HG02759 (cell line): Measurements from ENCODE around the gene PSMG3.
"Not testable (repeated sequence)": the region's sequence is repeated elsewhere in the genome, so short reads cannot be mapped to it uniquely, and the experiment has no call there.

ENCODE experiments used
- ATAC-seq: cut with Tn5 transposase; IDR thresholded peaks from one replicate; pipeline ENCODE4 v1.9.1; 2021; ENCODE audit warnings: mild to moderate bottlenecking, moderate library complexity; ENCODE audit not compliant: unreplicated experiment

Gene PSMG3

DNA sequence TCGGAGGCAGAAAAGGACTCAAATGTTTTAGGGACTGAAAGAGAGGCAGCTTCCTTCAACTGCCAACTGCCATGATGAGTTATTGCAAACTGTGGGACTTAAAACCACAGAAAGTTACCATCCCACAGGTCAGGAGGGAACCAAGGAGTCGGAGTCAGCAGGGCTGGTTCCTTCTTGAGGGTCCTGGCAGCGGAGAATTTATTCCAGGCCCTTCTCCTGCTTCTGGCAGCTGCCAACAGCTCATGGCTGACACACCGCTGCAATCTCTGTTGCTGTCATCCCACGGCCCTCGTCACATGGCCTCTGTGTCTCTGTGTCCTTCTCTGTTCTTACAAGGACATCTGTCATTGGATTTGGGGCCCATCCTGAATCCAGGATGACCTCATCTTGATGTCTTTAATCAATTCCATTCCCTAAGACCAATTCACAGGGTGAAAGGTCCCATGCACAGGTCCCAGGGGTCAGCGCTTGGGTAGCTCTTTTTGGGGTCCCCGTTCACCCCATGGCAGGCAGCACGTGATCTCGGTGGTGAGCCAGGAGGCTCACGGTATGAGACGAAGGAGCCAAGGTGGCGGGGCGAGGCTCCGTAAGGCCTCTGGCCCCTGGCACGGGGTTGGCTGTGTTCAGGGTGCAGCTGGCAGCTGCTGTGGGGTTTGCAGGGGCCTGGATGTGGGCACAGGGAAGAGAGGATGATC is 27.4 kb upstream of the PSMG3 start:
- no peak for ATAC-seq

- ATAC-seq, result no peak
These were observed 26.6 kb upstream of the PSMG3 start for GRCh38 chr7:1596181-1597043.

GRCh38 chr7:1595636-1596035 is 25.8 kb upstream of the PSMG3 start:
- no peak for ATAC-seq

- ATAC-seq, result no peak
These were observed 25.2 kb upstream of the PSMG3 start for GRCh38 chr7:1595027-1595426.

- no peak for ATAC-seq
These were observed 24.1 kb upstream of the PSMG3 start for GRCh38 chr7:1593904-1594421.

DNA sequence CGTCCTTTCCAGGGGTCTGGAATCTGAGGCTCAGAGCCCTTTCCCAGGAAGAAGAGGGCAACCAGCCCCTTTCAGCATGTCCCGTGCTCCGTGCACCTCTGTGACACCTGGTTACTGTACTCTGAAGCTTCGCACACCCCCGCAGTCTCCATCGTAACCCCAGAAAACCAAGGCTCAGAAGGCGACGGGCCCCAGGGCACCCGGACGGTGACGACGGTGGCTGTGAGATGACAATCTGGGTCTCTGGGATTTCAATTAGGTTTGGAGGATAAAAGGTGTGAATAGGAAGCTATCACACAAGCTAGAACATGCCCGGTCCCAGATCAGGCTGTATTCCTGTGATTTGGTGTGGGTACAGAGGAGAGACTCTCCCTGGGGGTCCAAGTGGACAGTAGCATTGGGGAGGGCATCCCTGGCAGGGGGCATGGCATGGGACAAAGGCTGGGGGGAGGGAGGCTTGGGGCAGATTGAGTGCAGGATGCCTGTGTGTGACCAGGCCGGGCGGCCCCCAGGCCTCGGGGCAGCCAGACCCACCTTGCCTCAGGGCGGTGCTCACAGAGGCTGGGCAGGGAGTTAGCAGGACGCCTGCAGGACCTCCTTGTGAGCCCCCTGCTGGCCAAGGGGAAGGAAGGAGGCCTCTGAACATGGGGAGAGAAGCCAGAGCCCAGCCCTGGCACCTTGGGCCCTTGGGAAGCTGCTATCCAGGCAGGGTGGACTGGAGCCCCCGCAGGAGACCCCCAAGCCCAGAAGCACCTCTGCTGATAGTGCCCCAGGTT is 23.4 kb upstream of the PSMG3 start:
- no peak for ATAC-seq

- no peak for ATAC-seq
These were observed 22.6 kb upstream of the PSMG3 start for GRCh38 chr7:1592299-1592871.

DNA sequence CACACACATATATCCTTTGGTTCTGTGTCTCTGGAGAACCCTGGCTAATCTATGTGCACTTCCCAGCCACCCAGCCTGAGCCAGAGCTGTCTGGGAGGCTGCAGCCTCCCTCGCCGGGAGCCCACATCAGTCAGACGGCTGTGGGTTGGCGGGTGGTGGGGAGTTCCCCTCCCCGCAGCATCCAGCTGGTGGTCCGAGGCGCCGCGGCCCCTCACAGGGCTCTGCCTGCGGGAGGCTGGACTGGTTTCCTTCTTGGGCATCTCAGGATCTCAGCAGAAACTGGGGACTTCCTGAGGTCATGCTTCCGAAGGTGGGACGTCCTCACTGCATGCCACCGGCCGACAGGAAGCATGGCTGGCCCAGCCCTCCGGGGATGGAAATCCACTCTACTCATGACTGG is 22.0 kb upstream of the PSMG3 start:
- no peak for ATAC-seq

- ATAC-seq, result no peak
These were observed 21.6 kb upstream of the PSMG3 start for GRCh38 chr7:1591396-1591795.

- ATAC-seq, result no peak
These were observed 21.1 kb upstream of the PSMG3 start for GRCh38 chr7:1590887-1591286.

GRCh38 chr7:1590476-1590875 is 20.6 kb upstream of the PSMG3 start:
- no peak for ATAC-seq

GRCh38 chr7:1588978-1589377 is 19.1 kb upstream of the PSMG3 start:
- ATAC-seq, result no peak

GRCh38 chr7:1587738-1588137 is 17.9 kb upstream of the PSMG3 start:
- ATAC-seq, result no peak

- ATAC-seq, result no peak
These were observed 17.2 kb upstream of the PSMG3 start for GRCh38 chr7:1586827-1587705.

- no peak for ATAC-seq
These were observed 16.4 kb upstream of the PSMG3 start for GRCh38 chr7:1586126-1586826.

DNA sequence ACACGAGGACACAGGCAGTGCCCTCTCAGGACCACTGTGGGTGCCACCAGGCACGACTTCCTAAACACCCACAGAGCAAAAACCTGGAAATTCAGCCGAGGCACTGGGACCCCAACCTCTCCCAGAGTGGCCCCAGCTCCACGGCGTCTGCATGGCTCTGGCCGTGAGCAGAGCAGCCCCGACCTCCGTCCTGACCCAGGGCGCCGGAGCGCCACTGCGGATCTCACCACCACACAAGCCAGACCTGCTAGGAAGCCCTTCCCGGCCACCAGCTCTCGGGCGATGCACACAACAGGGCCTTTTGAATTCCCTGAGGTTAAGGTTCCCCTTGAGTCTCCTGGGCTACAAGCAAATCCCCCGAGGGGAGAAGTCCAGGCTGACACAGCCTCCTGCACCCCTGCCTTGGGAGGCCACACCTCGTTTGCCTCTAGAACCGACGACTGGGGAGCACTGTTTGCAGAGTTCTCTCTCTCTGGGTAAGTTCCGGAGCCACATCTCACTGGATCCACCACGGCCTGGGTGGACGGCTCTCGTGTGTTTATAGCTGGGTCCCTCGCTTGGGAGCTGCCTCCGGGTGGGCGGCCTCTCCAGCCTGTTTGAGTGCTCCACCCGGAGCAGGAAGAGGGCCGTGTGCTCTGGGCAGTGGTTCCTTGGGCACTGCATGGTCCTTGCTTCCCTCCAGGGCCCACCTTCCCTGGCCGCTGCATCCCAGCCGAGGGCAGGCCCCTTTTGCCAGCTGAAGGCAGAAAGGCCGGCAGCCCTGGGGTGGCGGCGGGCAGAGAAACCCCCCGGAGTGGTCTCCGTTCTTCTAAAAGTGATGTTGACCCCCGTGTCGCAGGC is 15.5 kb upstream of the PSMG3 start:
- ATAC-seq, result no peak

DNA sequence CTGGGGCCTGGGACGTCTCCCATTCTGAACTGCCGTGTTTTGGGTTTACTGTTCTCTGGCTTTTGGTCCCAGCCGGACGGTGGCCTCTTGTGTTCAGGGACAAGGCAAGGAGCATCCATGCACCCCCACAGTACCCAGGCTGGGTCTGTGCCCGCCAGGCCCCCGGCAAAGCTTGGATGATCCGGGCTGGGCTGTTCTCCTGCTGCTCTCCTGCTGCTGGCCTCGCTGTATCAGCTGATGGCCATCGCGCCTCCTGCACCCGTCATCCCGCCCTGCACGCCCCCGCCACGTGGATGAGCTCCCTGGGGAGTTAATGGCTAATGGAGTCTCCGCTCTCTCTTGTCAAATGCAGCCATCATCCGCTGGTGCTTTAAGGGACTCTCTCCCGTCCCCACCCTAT is 14.9 kb upstream of the PSMG3 start:
- ATAC-seq, result no peak

DNA sequence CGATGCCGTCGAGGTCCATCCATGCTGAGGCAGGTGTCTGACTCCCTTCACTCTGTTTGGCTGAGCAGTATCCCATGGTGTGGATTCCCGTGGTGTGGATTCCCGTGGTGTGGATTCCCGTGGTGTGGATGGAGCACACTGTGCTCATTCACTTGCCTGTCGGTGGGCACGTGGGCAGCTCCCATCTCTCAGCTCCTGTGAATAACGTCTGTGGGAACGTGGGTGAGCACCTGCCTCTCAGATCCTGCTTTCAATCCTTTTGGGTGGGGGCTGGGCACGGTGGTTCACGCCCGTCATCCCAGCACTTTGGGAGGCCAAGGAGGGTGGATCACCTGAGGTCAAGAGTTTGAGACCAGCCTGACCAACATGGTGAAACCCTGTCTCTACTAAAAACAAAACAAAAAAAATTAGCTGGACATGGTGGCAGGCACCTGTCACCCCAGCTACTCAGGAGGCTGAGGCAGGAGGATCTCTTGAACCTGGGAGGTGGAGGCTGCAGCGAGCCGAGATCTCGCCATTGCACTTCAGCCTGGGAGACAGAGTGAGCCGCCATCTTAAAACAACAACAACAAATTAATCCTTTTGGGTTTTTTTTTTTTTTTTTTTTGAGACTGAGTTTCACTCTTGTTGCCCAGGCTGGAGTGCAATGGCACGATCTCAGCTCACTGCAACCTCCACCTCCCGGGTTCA is 13.6 kb upstream of the PSMG3 start:
- not testable (repeated sequence) for ATAC-seq
